ENCODE results near the gene TMEM187.

DNA sequence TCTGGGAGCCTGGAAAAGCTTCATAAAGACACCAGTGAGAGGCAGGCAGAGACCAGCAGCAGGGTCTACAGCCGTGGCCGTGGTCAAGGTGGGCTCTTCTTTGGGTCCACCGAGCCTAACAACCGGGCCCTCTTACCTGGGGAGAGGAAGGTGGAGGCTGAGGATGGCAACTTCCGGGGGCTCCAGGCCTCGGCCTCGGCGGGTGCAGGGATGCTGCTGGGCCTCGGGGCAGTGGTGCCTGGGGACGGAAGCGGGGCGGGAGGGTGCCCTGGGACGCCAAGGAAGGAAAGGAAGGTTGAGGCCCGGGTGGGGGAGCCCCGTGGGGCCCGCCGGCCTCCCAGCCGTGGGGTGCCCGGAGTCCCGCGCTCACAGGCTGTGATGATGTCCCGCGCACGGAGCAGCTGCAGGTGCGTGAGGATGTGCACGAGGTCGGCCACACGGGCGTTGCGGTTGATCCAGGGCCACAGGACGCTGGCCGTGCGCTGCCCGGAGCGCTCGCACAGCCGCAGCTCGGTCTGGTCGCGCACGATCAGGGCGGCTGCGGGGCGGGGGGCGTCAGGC lies 46.6 kb downstream of the TMEM187 start:
- TF ChIP-seq, protein P1, sequence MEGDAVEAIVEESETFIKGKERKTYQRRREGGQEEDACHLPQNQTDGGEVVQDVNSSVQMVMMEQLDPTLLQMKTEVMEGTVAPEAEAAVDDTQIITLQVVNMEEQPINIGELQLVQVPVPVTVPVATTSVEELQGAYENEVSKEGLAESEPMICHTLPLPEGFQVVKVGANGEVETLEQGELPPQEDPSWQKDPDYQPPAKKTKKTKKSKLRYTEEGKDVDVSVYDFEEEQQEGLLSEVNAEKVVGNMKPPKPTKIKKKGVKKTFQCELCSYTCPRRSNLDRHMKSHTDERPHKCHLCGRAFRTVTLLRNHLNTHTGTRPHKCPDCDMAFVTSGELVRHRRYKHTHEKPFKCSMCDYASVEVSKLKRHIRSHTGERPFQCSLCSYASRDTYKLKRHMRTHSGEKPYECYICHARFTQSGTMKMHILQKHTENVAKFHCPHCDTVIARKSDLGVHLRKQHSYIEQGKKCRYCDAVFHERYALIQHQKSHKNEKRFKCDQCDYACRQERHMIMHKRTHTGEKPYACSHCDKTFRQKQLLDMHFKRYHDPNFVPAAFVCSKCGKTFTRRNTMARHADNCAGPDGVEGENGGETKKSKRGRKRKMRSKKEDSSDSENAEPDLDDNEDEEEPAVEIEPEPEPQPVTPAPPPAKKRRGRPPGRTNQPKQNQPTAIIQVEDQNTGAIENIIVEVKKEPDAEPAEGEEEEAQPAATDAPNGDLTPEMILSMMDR (IDR thresholded peaks at IDR 0.05; ENCODE audit: poor library complexity) = no peak
- TF ChIP-seq EZH2phosphoT487 (IDR thresholded peaks at IDR 0.05; ENCODE audit: low read depth, severe bottlenecking, unreplicated experiment) = no peak
